H9 (cell line): ENCODE data around the gene KRTAP8-1. TPM values are rescaled to one million over a fixed set of nuclear protein-coding genes. Genes with fewer than 3 reads are reported as not detected.

ENCODE experiments used
- DNase-seq: peaks from one replicate; pipeline ENCODE4 v3.0.0-alpha.2; 2017
- H2AFZ ChIP-seq: one replicate; pipeline ENCODE4 v1.6.1; 2013; ENCODE audit warnings: mild to moderate bottlenecking, low read length, control low read depth, moderate library complexity
- H2AK5ac ChIP-seq: 2 replicates; pipeline ENCODE4 v1.6.1; 2013; ENCODE audit warnings: low read length, control low read depth, mixed read lengths; ENCODE audit not compliant: insufficient read length
- H2BK120ac ChIP-seq: one replicate; pipeline ENCODE4 v1.6.1; 2013; ENCODE audit warnings: low read depth, mild to moderate bottlenecking, low read length, control low read depth, inconsistent platforms; ENCODE audit not compliant: poor library complexity, severe bottlenecking
- H2BK12ac ChIP-seq: 2 replicates; pipeline ENCODE4 v1.6.1; 2013; ENCODE audit warnings: low read length, control low read depth, mixed read lengths, low read depth; ENCODE audit not compliant: insufficient read length
- H2BK15ac ChIP-seq: 2 replicates; pipeline ENCODE4 v1.6.1; 2013; ENCODE audit warnings: low read depth, low read length, control low read depth
- H2BK20ac ChIP-seq: one replicate; pipeline ENCODE4 v1.6.1; 2013; ENCODE audit warnings: low read depth, mild to moderate bottlenecking, low read length, control low read depth, inconsistent platforms; ENCODE audit not compliant: poor library complexity, severe bottlenecking
- H2BK5ac ChIP-seq: 2 replicates; pipeline ENCODE4 v1.6.1; 2013; ENCODE audit warnings: low read length, control low read depth, mixed read lengths; ENCODE audit not compliant: insufficient read length
- H3K14ac ChIP-seq: 2 replicates; pipeline ENCODE4 v1.6.1; 2013; ENCODE audit warnings: low read length, control low read depth; ENCODE audit not compliant: insufficient read depth
- H3K18ac ChIP-seq: 2 replicates; pipeline ENCODE4 v1.6.1; 2013; ENCODE audit warnings: low read depth, mild to moderate bottlenecking, mixed read lengths, low read length, control low read depth; ENCODE audit not compliant: insufficient read length
- H3K23ac ChIP-seq: 2 replicates; pipeline ENCODE4 v1.6.1; 2013; ENCODE audit warnings: low read length, control low read depth, mixed read lengths, low read depth; ENCODE audit not compliant: insufficient read length
- H3K23me2 ChIP-seq: 2 replicates; pipeline ENCODE4 v1.6.1; 2013; ENCODE audit warnings: low read depth, mild to moderate bottlenecking, mixed read lengths, low read length, control low read depth; ENCODE audit not compliant: insufficient read length, poor library complexity, severe bottlenecking
- H3K27ac ChIP-seq: 2 replicates; pipeline ENCODE4 v1.5.1; 2013; ENCODE audit warnings: low read length, control low read depth, mixed read lengths, low read depth; ENCODE audit not compliant: insufficient read length
- H3K27me3 ChIP-seq: 2 replicates; pipeline ENCODE4 v1.6.1; 2013; ENCODE audit warnings: low read length, control low read depth, inconsistent platforms; ENCODE audit not compliant: insufficient read depth
- H3K4ac ChIP-seq: 2 replicates; pipeline ENCODE4 v1.6.1; 2013; ENCODE audit warnings: low read depth, mild to moderate bottlenecking, control low read depth, inconsistent platforms, low read length, moderate library complexity
- H3K4me1 ChIP-seq: 2 replicates; pipeline ENCODE4 v1.6.1; 2013; ENCODE audit warnings: low read length, control low read depth, inconsistent platforms; ENCODE audit not compliant: insufficient read depth
- H3K4me2 ChIP-seq: 2 replicates; pipeline ENCODE4 v1.6.1; 2013; ENCODE audit warnings: low read length, control low read depth, mixed read lengths; ENCODE audit not compliant: insufficient read length, insufficient read depth
- H3K56ac ChIP-seq: 2 replicates; pipeline ENCODE4 v1.6.1; 2013; ENCODE audit warnings: low read depth, mild to moderate bottlenecking, mixed read lengths, low read length, control low read depth; ENCODE audit not compliant: insufficient read length
- H3K79me1 ChIP-seq: 2 replicates; pipeline ENCODE4 v1.6.1; 2013; ENCODE audit warnings: low read depth, mild to moderate bottlenecking, moderate library complexity, low read length, control low read depth, inconsistent platforms; ENCODE audit not compliant: insufficient read depth, poor library complexity, severe bottlenecking
- H3K79me2 ChIP-seq: 2 replicates; pipeline ENCODE4 v1.6.1; 2013; ENCODE audit warnings: low read length, control low read depth, inconsistent platforms; ENCODE audit not compliant: insufficient read depth
- H3K9ac ChIP-seq: 2 replicates; pipeline ENCODE4 v1.6.1; 2013; ENCODE audit warnings: low read length, control low read depth, mixed read lengths; ENCODE audit not compliant: insufficient read length; ENCODE audit errors: extremely low read depth
- H3K9me3 ChIP-seq: one replicate; pipeline ENCODE4 v1.6.1; 2013; ENCODE audit warnings: low read depth, low read length, inconsistent platforms; ENCODE audit not compliant: control insufficient read depth
- H3T11ph ChIP-seq: one replicate; pipeline ENCODE4 v1.6.1; 2013; ENCODE audit warnings: mild to moderate bottlenecking, low read length, control low read depth, inconsistent platforms
- H4K20me1 ChIP-seq: one replicate; pipeline ENCODE4 v1.6.1; 2013; ENCODE audit not compliant: control insufficient read depth, insufficient read length, insufficient read depth
- H4K5ac ChIP-seq: 2 replicates; pipeline ENCODE4 v1.6.1; 2013; ENCODE audit warnings: low read depth, mild to moderate bottlenecking, mixed read lengths, low read length, control low read depth; ENCODE audit not compliant: insufficient read length
- H4K8ac ChIP-seq: replicated peaks from 2 replicates; pipeline ENCODE4 v1.6.1; 2013; ENCODE audit warnings: low read length, control low read depth, mixed read lengths, low read depth; ENCODE audit not compliant: insufficient read length
- H4K91ac ChIP-seq: 2 replicates; pipeline ENCODE4 v1.6.1; 2013; ENCODE audit warnings: low read depth, mild to moderate bottlenecking, moderate library complexity, mixed read lengths, low read length, control low read depth; ENCODE audit not compliant: insufficient read length
- H3K27ac Mint-ChIP-seq, 3 experiments: 2 replicates in 2 of 3; 3 replicates in 1 of 3; pipeline ENCODE4 v1.8.0; 2020 to 2021; ENCODE audit warnings: mixed read lengths in 3 of 3, mild to moderate bottlenecking in 1 of 3, moderate library complexity in 1 of 3
- H3K27me3 Mint-ChIP-seq: 2 replicates; pipeline ENCODE4 v1.8.0; 2021; ENCODE audit warnings: low read depth, mild to moderate bottlenecking, moderate library complexity, mixed read lengths
- H3K36me3 Mint-ChIP-seq, 3 experiments: 2 replicates in 2 of 3; 3 replicates in 1 of 3; pipeline ENCODE4 v1.8.0; 2020 to 2021; ENCODE audit warnings: low read depth in 3 of 3, mixed read lengths in 3 of 3; ENCODE audit not compliant: insufficient read depth in 1 of 3
- H3K4me1 Mint-ChIP-seq, 2 experiments: 2 replicates each; pipeline ENCODE4 v1.8.0; 2020; ENCODE audit warnings: mixed read lengths in 2 of 2
- H3K4me3 Mint-ChIP-seq, 2 experiments: 2 replicates in 1 of 2; 3 replicates in 1 of 2; pipeline ENCODE4 v1.8.0; 2020 to 2021; ENCODE audit warnings: mild to moderate bottlenecking in 2 of 2, mixed read lengths in 2 of 2, moderate library complexity in 1 of 2
- H3K9me3 Mint-ChIP-seq, 2 experiments: 2 replicates in 1 of 2; 3 replicates in 1 of 2; pipeline ENCODE4 v1.8.0; 2020; ENCODE audit warnings: mild to moderate bottlenecking in 2 of 2, mixed read lengths in 2 of 2, moderate library complexity in 1 of 2
- whole genome bisulfite sequencing: extraction: QIAGEN DNeasy Blood & Tissue Kit; methylation state at CpG from one replicate; pipeline ENCODE4 v1.1.7; 2013; ENCODE audit warnings: missing lambda C conversion rate, low lambda C conversion rate, mixed read lengths; ENCODE audit not compliant: insufficient read length; ENCODE audit errors: extremely low coverage; 5-methylcytosine and 5-hydroxymethylcytosine counted together
- total RNA-seq: library from RNA; stranded (reverse); gene quantifications from 2 replicates; pipeline ENCODE4 v1.2.1, GENCODE V29; 2021
- TF ChIP-seq, protein P1 (sequence below): fragments of 200-600 bp; sonication (generic); conservative IDR thresholded peaks from 3 replicates; pipeline ENCODE4 v1.8.0; 2021; ENCODE audit warnings: antibody characterized with exemption, mild to moderate bottlenecking

KRTAP8-1 gene
- total RNA-seq, 1 experiment from 2014 or later, result not detected

- no CpG with 5 or more reads among the region's 6 CpGs for WGBS
- no peaks in the 10 kb centered on the region for H3K23me2 ChIP-seq
- H3K9me3 Mint-ChIP-seq, result peaks cover 5% of the 10 kb centered on the region in 2 experiments
Observed at GRCh38 chr21:30831194-30831765, 18.2 kb upstream of the KRTAP8-1 start.

More at GRCh38 chr21:30831194-30831765, 18.2 kb upstream of the KRTAP8-1 start:
- H3K79me2 ChIP-seq, result no peaks in the 10 kb centered on the region
- no peak overlapping the region for H4K91ac ChIP-seq
- no peak overlapping the region for H3T11ph ChIP-seq
- H2BK5ac ChIP-seq, result no peak overlapping the region
- Mint-ChIP-seq H3K4me3 (no peak overlapping the region), H3K4me1 (no peaks in the 10 kb centered on the region), H3K36me3 (no peaks in the 10 kb centered on the region), H3K27me3 (no peaks in the 10 kb centered on the region), H3K27ac (no peak overlapping the region)
- no peak overlapping the region for H3K9ac ChIP-seq
- no peak overlapping the region for H2AFZ ChIP-seq
- H2BK120ac ChIP-seq, result no peak overlapping the region
- H3K23ac ChIP-seq, result no peak overlapping the region
- no peaks in the 10 kb centered on the region for H3K79me1 ChIP-seq
- H3K27ac ChIP-seq, result no peak overlapping the region
- H3K4ac ChIP-seq, result no peak overlapping the region
- no peak overlapping the region for H2AK5ac ChIP-seq
- H2BK20ac ChIP-seq, result no peak overlapping the region
- TF ChIP-seq, protein P1, sequence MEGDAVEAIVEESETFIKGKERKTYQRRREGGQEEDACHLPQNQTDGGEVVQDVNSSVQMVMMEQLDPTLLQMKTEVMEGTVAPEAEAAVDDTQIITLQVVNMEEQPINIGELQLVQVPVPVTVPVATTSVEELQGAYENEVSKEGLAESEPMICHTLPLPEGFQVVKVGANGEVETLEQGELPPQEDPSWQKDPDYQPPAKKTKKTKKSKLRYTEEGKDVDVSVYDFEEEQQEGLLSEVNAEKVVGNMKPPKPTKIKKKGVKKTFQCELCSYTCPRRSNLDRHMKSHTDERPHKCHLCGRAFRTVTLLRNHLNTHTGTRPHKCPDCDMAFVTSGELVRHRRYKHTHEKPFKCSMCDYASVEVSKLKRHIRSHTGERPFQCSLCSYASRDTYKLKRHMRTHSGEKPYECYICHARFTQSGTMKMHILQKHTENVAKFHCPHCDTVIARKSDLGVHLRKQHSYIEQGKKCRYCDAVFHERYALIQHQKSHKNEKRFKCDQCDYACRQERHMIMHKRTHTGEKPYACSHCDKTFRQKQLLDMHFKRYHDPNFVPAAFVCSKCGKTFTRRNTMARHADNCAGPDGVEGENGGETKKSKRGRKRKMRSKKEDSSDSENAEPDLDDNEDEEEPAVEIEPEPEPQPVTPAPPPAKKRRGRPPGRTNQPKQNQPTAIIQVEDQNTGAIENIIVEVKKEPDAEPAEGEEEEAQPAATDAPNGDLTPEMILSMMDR, result peak; percentile 83
- H3K27me3 ChIP-seq, result no peaks in the 10 kb centered on the region
- H3K56ac ChIP-seq, result no peak overlapping the region
- H3K18ac ChIP-seq, result no peak overlapping the region
- H3K9me3 ChIP-seq, result no peaks in the 10 kb centered on the region
- H2BK15ac ChIP-seq, result no peak overlapping the region
- no peak overlapping the region for H3K4me2 ChIP-seq
- H3K4me1 ChIP-seq, result no peaks in the 10 kb centered on the region
- DNase-seq, result peak; percentile 53
- H2BK12ac ChIP-seq, result no peak overlapping the region
- H4K5ac ChIP-seq, result no peak overlapping the region
- H4K20me1 ChIP-seq, result no peaks in the 10 kb centered on the region
- H3K14ac ChIP-seq, result no peak overlapping the region
- no peak overlapping the region for H4K8ac ChIP-seq
